SK-N-SH (cell line): ENCODE data around the gene ZBTB16. TPM values are rescaled to one million over a fixed set of nuclear protein-coding genes. Genes with fewer than 3 reads are reported as not detected.

Source experiments
- CTCF ChIA-PET: fragments of 300-600, 350-600 bp; formaldehyde crosslinking; extraction: SDS; loops from one replicate; lab custom pipeline; 2021; lab: Yijun Ruan, JAX
- POLR2A ChIA-PET: fragments of 350-600 bp; sonication (Branson Sonifier 250); formaldehyde crosslinking; extraction: SDS; loops from one replicate; lab custom pipeline; 2020; ENCODE audit warnings: antibody characterized with exemption, inconsistent platforms; lab: Yijun Ruan, JAX
- DNase-seq: peaks from one replicate; pipeline ENCODE4 v3.0.0; 2012
- H2AFZ ChIP-seq: fragments of 200-600 bp; sonication (generic); 2 replicates; pipeline ENCODE4 v1.8.1; 2016; ENCODE audit warnings: antibody characterized with exemption, mild to moderate bottlenecking, low read depth
- H3F3A ChIP-seq: fragments of 200-600 bp; sonication (generic); replicated peaks from 2 replicates; pipeline ENCODE3; 2016; ENCODE audit warnings: antibody characterized with exemption, mild to moderate bottlenecking; ENCODE audit not compliant: insufficient read depth
- H3K27ac ChIP-seq, 2 experiments: fragments of 200-500 bp in 1 of 2; fragments of 200-600 bp in 1 of 2; sonication (Bioruptor generic) in 1 of 2; sonication (generic), shearing (Covaris generic) in 1 of 2; 2 replicates each; pipeline versions ENCODE4 v1.5.1 to v1.6.1; 2014 to 2016; ENCODE audit warnings: low read depth in 2 of 2, inconsistent platforms in 1 of 2, low read length in 1 of 2, mild to moderate bottlenecking in 1 of 2, mixed read lengths in 1 of 2
- H3K27me3 ChIP-seq: fragments of 200-600 bp; sonication (generic), shearing (Covaris generic); 2 replicates; pipeline ENCODE4 v1.6.1; 2016; ENCODE audit warnings: mixed run types; ENCODE audit not compliant: insufficient read depth
- H3K36me3 ChIP-seq, 2 experiments: fragments of 200-500 bp in 1 of 2; fragments of 200-600 bp in 1 of 2; sonication (Bioruptor generic) in 1 of 2; sonication (generic) in 1 of 2; replicated peaks in 1 of 2; 2 replicates each; pipeline versions ENCODE3 to v1.5.1; 2014 to 2016; ENCODE audit warnings: low read length in 1 of 2, mild to moderate bottlenecking in 1 of 2; ENCODE audit not compliant: insufficient read depth in 2 of 2, control insufficient read depth in 1 of 2
- H3K4me1 ChIP-seq, 2 experiments: fragments of 200-500 bp in 1 of 2; fragments of 200-600 bp in 1 of 2; sonication (Bioruptor generic) in 1 of 2; sonication (generic), shearing (Covaris generic) in 1 of 2; 2 replicates each; pipeline versions ENCODE4 v1.5.1 to v1.6.1; 2014 to 2016; ENCODE audit warnings: low read depth in 1 of 2, low read length in 1 of 2, mixed run types in 1 of 2; ENCODE audit not compliant: insufficient read depth in 2 of 2, control insufficient read depth in 1 of 2
- H3K4me2 ChIP-seq: fragments of 200-600 bp; sonication (generic), shearing (Covaris generic); 2 replicates; pipeline ENCODE4 v1.6.1; 2017; ENCODE audit warnings: mixed run types
- H3K4me3 ChIP-seq, 2 experiments: fragments of 200-500 bp in 1 of 2; fragments of 200-600 bp in 1 of 2; sonication (Bioruptor generic) in 1 of 2; sonication (generic), shearing (Covaris generic) in 1 of 2; 2 replicates each; pipeline versions ENCODE4 v1.5.1 to v1.8.1; 2014 to 2016; ENCODE audit warnings: low read depth in 2 of 2, inconsistent platforms in 1 of 2, low read length in 1 of 2, mild to moderate bottlenecking in 1 of 2, mixed read lengths in 1 of 2, moderate library complexity in 1 of 2
- H3K79me2 ChIP-seq: fragments of 200-600 bp; sonication (generic); 2 replicates; pipeline ENCODE4 v1.8.1; 2017; ENCODE audit warnings: mild to moderate bottlenecking; ENCODE audit not compliant: insufficient read depth
- H3K9ac ChIP-seq: fragments of 200-600 bp; sonication (generic); 2 replicates; pipeline ENCODE4 v1.6.1; 2017; ENCODE audit warnings: mixed run types
- H3K9me2 ChIP-seq: fragments of 200-600 bp; sonication (generic); 2 replicates; pipeline ENCODE4 v1.6.1; 2017; ENCODE audit warnings: mixed run types
- H3K9me3 ChIP-seq: fragments of 200-600 bp; sonication (generic); 2 replicates; pipeline ENCODE4 v1.6.1; 2017; ENCODE audit warnings: mixed run types, mild to moderate bottlenecking, moderate library complexity
- H4K20me1 ChIP-seq: fragments of 200-600 bp; sonication (generic); 2 replicates; pipeline ENCODE4 v1.6.1; 2017; ENCODE audit warnings: mild to moderate bottlenecking, mixed run types; ENCODE audit not compliant: insufficient read depth
- CTCF ChIP-seq: fragments of 200-600 bp; sonication (generic); IDR thresholded peaks from 2 replicates; pipeline ENCODE4 v1.6.1; 2017; ENCODE audit warnings: antibody characterized with exemption, mild to moderate bottlenecking, moderate library complexity
- EZH2phosphoT487 ChIP-seq: fragments of 200-600 bp; sonication (generic); IDR thresholded peaks from 2 replicates; pipeline ENCODE4 v1.6.1; 2017; ENCODE audit warnings: low read depth, mixed run types, mild to moderate bottlenecking, antibody characterized with exemption, moderate library complexity, borderline replicate concordance
- FOXJ3 ChIP-seq: sonication (generic); formaldehyde crosslinking; IDR thresholded peaks from 2 replicates; pipeline ENCODE4 v1.5.1; 2020; ENCODE audit warnings: mild to moderate bottlenecking, missing genetic modification reagents
- TCF12 ChIP-seq: IDR thresholded peaks from 2 replicates; pipeline ENCODE4 v1.4.0; 2012
- WGBS: methylation state at CpG from one replicate; pipeline ENCODE4 v1.1.6; 2017; ENCODE audit warnings: low lambda C conversion rate; 5-methylcytosine and 5-hydroxymethylcytosine counted together
- polyA plus RNA-seq, 3 experiments: library from polyadenylated mRNA; depleted of rRNA; stranded (reverse); fragments of >200 nt; gene quantifications; 2 replicates each; pipeline ENCODE4 v1.2.3, GENCODE V29; 2012
- TF ChIP-seq, protein P1 (sequence below): IDR thresholded peaks from 2 replicates; pipeline ENCODE4 v1.6.1; 2012; ENCODE audit warnings: mild to moderate bottlenecking, low read depth, low read length, moderate library complexity

Gene ZBTB16
- polyA plus RNA-seq, 1 of the 3 experiments (the other 2 are of a cell fraction) = not detected

- POLR2A ChIA-PET = no interaction called here
- WGBS = 35% methylated on average over 5 of the region's 5 CpGs
Measured at GRCh38 chr11:114042234-114042633, 17.3 kb upstream of the ZBTB16 start.

More at GRCh38 chr11:114042234-114042633, 17.3 kb upstream of the ZBTB16 start:
- Histone ChIP-seq H2AFZ (no peak overlapping the region), H3K9me2 (no peaks in the 10 kb centered on the region), H3K4me2 (no peak overlapping the region), H3K9me3 (no peaks in the 10 kb centered on the region), H3K9ac (no peak overlapping the region), H3K4me1 (no peaks in the 10 kb centered on the region), H3F3A (no peaks in the 10 kb centered on the region), H3K4me3 (no peak overlapping the region), H3K79me2 (no peaks in the 10 kb centered on the region), H3K27ac (no peak overlapping the region), H3K36me3 (no peaks in the 10 kb centered on the region), H4K20me1 (no peaks in the 10 kb centered on the region), H3K27me3 (peaks cover 18% of the 10 kb centered on the region; the same call in 1 of the 2 replicates)
- TF ChIP-seq, protein P1, sequence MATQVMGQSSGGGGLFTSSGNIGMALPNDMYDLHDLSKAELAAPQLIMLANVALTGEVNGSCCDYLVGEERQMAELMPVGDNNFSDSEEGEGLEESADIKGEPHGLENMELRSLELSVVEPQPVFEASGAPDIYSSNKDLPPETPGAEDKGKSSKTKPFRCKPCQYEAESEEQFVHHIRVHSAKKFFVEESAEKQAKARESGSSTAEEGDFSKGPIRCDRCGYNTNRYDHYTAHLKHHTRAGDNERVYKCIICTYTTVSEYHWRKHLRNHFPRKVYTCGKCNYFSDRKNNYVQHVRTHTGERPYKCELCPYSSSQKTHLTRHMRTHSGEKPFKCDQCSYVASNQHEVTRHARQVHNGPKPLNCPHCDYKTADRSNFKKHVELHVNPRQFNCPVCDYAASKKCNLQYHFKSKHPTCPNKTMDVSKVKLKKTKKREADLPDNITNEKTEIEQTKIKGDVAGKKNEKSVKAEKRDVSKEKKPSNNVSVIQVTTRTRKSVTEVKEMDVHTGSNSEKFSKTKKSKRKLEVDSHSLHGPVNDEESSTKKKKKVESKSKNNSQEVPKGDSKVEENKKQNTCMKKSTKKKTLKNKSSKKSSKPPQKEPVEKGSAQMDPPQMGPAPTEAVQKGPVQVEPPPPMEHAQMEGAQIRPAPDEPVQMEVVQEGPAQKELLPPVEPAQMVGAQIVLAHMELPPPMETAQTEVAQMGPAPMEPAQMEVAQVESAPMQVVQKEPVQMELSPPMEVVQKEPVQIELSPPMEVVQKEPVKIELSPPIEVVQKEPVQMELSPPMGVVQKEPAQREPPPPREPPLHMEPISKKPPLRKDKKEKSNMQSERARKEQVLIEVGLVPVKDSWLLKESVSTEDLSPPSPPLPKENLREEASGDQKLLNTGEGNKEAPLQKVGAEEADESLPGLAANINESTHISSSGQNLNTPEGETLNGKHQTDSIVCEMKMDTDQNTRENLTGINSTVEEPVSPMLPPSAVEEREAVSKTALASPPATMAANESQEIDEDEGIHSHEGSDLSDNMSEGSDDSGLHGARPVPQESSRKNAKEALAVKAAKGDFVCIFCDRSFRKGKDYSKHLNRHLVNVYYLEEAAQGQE = no peak
- TF ChIP-seq FOXJ3 (CRISPR knock-in tag) (no peak), TCF12 (no peak), CTCF (no peak), EZH2phosphoT487 (no peak)
- CTCF ChIA-PET = interaction anchor here (0.9 to 14.1 kb wide), 2 partner anchors 48 to 221 kb away, joined by 3 to 112 read pairs; no protein-coding TSS in a partner anchor
- DNase-seq = no peak
